ENCODE measurements around the gene TPST1. TPM values are rescaled to one million over a fixed set of nuclear protein-coding genes. Genes with fewer than 3 reads are reported as not detected.

TPST1 gene
- total RNA-seq, 1 experiment from 2014 or later, result 15.0 TPM

DNA sequence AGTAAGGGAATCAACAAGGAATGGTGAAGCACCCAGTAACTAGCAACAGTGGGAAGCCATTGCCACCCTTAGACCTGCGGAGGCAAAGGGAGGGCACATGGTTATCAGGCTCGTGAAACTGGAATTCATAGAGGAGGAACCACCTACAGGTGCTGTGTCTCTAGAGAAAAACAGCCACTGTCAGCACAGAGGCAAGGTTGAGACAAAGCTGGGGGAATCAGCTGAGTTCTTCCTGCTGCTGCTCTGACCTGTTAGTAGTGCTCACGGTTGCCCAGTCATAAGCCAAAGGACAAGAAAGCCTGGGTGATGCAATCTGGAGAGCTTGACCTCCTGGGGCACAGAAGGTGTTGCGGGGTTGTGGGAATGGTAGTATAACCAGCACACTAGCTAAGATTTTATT is 110.1 kb downstream of the TPST1 start (continued):
- no peak for TF ChIP-seq ZNF512 (CRISPR knock-in tag; IDR thresholded peaks at IDR 0.05; ENCODE audit: borderline replicate concordance)
- TF ChIP-seq, protein P1, sequence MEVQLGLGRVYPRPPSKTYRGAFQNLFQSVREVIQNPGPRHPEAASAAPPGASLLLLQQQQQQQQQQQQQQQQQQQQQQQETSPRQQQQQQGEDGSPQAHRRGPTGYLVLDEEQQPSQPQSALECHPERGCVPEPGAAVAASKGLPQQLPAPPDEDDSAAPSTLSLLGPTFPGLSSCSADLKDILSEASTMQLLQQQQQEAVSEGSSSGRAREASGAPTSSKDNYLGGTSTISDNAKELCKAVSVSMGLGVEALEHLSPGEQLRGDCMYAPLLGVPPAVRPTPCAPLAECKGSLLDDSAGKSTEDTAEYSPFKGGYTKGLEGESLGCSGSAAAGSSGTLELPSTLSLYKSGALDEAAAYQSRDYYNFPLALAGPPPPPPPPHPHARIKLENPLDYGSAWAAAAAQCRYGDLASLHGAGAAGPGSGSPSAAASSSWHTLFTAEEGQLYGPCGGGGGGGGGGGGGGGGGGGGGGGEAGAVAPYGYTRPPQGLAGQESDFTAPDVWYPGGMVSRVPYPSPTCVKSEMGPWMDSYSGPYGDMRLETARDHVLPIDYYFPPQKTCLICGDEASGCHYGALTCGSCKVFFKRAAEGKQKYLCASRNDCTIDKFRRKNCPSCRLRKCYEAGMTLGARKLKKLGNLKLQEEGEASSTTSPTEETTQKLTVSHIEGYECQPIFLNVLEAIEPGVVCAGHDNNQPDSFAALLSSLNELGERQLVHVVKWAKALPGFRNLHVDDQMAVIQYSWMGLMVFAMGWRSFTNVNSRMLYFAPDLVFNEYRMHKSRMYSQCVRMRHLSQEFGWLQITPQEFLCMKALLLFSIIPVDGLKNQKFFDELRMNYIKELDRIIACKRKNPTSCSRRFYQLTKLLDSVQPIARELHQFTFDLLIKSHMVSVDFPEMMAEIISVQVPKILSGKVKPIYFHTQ (CRISPR knock-in tag; IDR thresholded peaks at IDR 0.05), result no peak
- TF ChIP-seq IRF2 (CRISPR knock-in tag; IDR thresholded peaks at IDR 0.05; ENCODE audit: borderline replicate concordance, low read depth), result no peak
- no peak for TF ChIP-seq NR3C1 (CRISPR knock-in tag; conservative IDR thresholded peaks at IDR 0.05; ENCODE audit: low read depth)

DNA sequence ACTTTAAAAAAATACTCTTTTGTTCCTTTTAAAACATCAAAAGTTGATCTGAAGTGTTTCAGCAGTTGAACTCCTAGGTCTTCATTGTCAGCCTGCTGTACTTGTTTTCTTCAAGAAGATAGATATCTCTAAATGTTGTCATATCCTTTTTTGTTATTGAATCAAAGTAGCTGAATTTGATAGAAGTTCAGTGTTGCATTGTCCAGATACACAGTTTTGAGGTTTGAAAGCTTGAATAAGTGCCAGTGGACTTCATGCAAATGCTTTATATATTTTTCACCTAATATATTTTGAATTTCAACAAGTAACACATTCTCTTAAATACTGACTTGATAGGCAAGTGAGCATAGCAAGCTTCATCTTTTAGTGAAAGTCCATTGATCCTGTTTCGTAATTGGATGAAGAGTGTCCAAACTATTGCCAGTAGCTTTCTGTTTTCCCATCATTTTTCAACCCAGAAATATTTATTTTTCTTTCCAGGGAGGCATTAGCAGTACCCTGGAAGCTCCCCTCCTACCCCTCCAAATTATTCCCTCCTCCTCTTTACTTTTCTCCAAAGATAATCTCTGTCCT is 114.4 kb downstream of the TPST1 start:
- ChIA-PET POLR2A (interaction anchor here (0.7 kb wide), 1 partner anchor 254 kb away, joined by 3 read pairs; no protein-coding TSS in a partner anchor), CTCF (no interaction called here)
- ATAC-seq (no peak), DNase-seq (ENCODE audit: low spot score) (no peak)
- no peak for TF ChIP-seq IRF2 (CRISPR knock-in tag; IDR thresholded peaks at IDR 0.05; ENCODE audit: borderline replicate concordance, low read depth)
- TF ChIP-seq E2F4 (CRISPR knock-in tag; IDR thresholded peaks at IDR 0.05; ENCODE audit: borderline replicate concordance, low read depth), result no peak
- no peak for TF ChIP-seq SMAD4 (CRISPR knock-in tag; IDR thresholded peaks at IDR 0.05)
- TF ChIP-seq TP53 (CRISPR knock-in tag; IDR thresholded peaks at IDR 0.05), result no peak
- Mint-ChIP-seq H3K27me3 (ENCODE audit: low read depth) (no peaks in the 10 kb centered on the region), H3K4me3 (no peak overlapping the region), H3K9me3 (peaks cover 25% of the 10 kb centered on the region), H3K4me1 (peaks cover 13% of the 10 kb centered on the region), H3K27ac (no peak overlapping the region), H3K36me3 (peaks cover 25% of the 10 kb centered on the region)

DNA sequence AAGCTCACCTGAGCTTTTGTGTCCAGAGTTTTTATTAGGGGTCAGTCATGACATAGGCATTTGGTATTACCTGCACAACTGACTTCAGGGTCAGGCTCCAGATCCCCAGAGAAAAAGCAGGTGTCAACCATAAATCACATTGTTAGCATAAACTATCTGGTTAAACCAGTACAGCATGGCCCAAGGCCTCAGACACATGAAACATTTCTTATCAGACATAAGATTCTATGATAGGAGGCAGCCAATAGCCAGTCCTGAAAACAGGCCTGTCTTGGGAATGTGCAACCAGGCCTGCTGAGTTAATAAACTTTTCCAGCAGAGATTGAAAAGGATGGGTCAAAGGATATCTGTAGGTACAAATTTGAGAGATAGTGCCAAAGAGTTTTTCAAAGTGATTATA is 116.1 kb downstream of the TPST1 start:
- H3K4me3 Mint-ChIP-seq, result no peak overlapping the region
- no peaks in the 10 kb centered on the region for H3K27me3 Mint-ChIP-seq (ENCODE audit: low read depth)
- ATAC-seq (no peak), DNase-seq (ENCODE audit: low spot score) (no peak)
- 0 out of 2 replicates have a peak, but pooled peaks cover 4% of the 10 kb centered on the region for H3K4me1 Mint-ChIP-seq
- peaks cover 25% of the 10 kb centered on the region for H3K9me3 Mint-ChIP-seq
- POLR2A ChIA-PET, result no interaction called here
- CTCF ChIA-PET, result no interaction called here
- peaks cover 25% of the 10 kb centered on the region for H3K36me3 Mint-ChIP-seq
- no peak overlapping the region for H3K27ac Mint-ChIP-seq
- TF ChIP-seq TP53 (CRISPR knock-in tag; IDR thresholded peaks at IDR 0.05) (no peak), CBFB (CRISPR knock-in tag; IDR thresholded peaks at IDR 0.05; ENCODE audit: low read depth) (no peak), ZNF532 (CRISPR knock-in tag; IDR thresholded peaks at IDR 0.05; ENCODE audit: borderline replicate concordance) (no peak), ARID4B (CRISPR knock-in tag; IDR thresholded peaks at IDR 0.05; ENCODE audit: borderline replicate concordance) (no peak), FOXP4 (CRISPR knock-in tag; IDR thresholded peaks at IDR 0.05) (no peak)
- TF ChIP-seq, protein P2, sequence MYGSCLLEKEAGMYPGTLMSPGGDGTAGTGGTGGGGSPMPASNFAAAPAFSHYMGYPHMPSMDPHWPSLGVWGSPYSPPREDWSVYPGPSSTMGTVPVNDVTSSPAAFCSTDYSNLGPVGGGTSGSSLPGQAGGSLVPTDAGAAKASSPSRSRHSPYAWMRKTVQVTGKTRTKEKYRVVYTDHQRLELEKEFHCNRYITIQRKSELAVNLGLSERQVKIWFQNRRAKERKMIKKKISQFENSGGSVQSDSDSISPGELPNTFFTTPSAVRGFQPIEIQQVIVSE (CRISPR knock-in tag; IDR thresholded peaks at IDR 0.05; ENCODE audit: borderline replicate concordance), result no peak
- TF ChIP-seq, protein P3, sequence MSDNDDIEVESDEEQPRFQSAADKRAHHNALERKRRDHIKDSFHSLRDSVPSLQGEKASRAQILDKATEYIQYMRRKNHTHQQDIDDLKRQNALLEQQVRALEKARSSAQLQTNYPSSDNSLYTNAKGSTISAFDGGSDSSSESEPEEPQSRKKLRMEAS (CRISPR knock-in tag; IDR thresholded peaks at IDR 0.05), result no peak
